Activated naive CD8-positive, alpha-beta T cell treated with anti-CD3 and anti-CD28 coated beads, Interleukin-2, amount 50 U/mL, for 24 hours (primary cell): ENCODE data around the gene ANTXR1.

Experiments used
- ATAC-seq: fragments of 150-1000 bp; cut with Tn5 transposase; one replicate; pipeline ENCODE4 v1.10.0; 2021
- DNase-seq: peaks from one replicate; pipeline ENCODE4 v3.0.0; 2021
- H3K27ac Mint-ChIP-seq: one replicate; pipeline ENCODE4 v1.8.0; 2021; ENCODE audit warnings: mild to moderate bottlenecking, mixed read lengths
- H3K27me3 Mint-ChIP-seq: one replicate; pipeline ENCODE4 v1.8.0; 2021; ENCODE audit warnings: mixed read lengths
- H3K36me3 Mint-ChIP-seq: one replicate; pipeline ENCODE4 v1.8.0; 2021; ENCODE audit warnings: low read depth, mixed read lengths
- H3K4me1 Mint-ChIP-seq: one replicate; pipeline ENCODE4 v1.8.0; 2021; ENCODE audit warnings: mixed read lengths
- H3K4me3 Mint-ChIP-seq: one replicate; pipeline ENCODE4 v1.8.0; 2021; ENCODE audit warnings: mild to moderate bottlenecking, moderate library complexity, mixed read lengths
- H3K9me3 Mint-ChIP-seq: one replicate; pipeline ENCODE4 v1.8.0; 2021; ENCODE audit warnings: mixed read lengths

ANTXR1 gene

DNA sequence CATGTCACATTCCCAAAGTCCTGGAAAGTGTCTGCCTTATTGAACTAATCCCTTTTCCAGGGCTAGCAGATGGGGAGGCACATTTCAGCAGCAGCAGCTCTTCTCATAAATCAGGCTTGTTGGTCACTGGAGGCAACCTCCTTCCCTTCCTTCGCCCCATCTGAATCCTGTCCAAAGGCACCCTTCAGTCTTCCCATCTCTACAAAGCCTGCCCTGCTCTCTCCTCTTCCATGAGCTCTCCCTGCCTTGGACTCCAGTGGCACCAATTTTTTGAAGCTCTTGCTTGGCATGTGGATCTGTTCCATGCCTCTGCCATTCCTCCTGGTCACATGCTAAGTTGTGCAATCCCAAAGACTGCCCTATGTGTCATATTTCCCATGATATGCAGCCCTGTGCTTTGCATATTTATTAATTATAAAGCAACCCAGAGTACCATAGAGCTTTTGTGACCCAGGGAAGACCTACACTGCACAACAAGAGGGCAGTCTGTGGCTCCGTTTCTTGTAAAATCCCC is 70.3 kb downstream of the ANTXR1 start:
- no peak overlapping the region for H3K4me3 Mint-ChIP-seq

GRCh38 chr2:69084492-69084891 is 71.5 kb downstream of the ANTXR1 start:
- ATAC-seq (no peak), DNase-seq (no peak)
- no peak overlapping the region for H3K27ac Mint-ChIP-seq
- H3K4me1 Mint-ChIP-seq = peaks cover 6% of the 10 kb centered on the region
- peaks cover 33% of the 10 kb centered on the region for H3K27me3 Mint-ChIP-seq
- no peaks in the 10 kb centered on the region for H3K36me3 Mint-ChIP-seq
- no peaks in the 10 kb centered on the region for H3K9me3 Mint-ChIP-seq
- H3K4me3 Mint-ChIP-seq = no peak overlapping the region

More for the DNA sequence above, 70.3 kb downstream of the ANTXR1 start:
- peaks cover 30% of the 10 kb centered on the region for H3K27me3 Mint-ChIP-seq
- peaks cover 6% of the 10 kb centered on the region for H3K4me1 Mint-ChIP-seq
- no peaks in the 10 kb centered on the region for H3K36me3 Mint-ChIP-seq
- ATAC-seq = no peak
- no peak for DNase-seq
- H3K27ac Mint-ChIP-seq = no peak overlapping the region
- no peaks in the 10 kb centered on the region for H3K9me3 Mint-ChIP-seq

DNA sequence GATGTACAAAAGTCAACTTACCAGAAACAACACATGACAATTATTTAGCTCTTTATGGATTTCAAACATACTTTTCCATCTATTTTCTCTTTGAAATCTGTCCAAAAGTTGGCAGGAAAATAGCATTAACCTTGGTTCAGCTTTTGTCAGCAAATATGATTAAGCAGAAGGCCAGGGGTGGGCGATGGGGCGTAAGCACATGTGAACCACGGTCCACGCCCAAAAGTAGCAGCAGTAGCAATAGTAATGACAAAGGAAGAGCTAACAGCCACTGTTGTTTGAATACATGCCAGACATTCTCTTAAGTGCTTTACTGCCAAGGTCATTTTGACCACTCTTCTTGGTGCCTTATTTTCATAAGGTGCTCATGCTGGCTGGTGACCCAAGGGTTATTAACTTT is 73.5 kb downstream of the ANTXR1 start:
- DNase-seq (no peak), ATAC-seq (no peak)
- no peaks in the 10 kb centered on the region for H3K36me3 Mint-ChIP-seq
- no peak overlapping the region for H3K4me3 Mint-ChIP-seq
- no peaks in the 10 kb centered on the region for H3K9me3 Mint-ChIP-seq
- peaks cover 6% of the 10 kb centered on the region for H3K4me1 Mint-ChIP-seq
- H3K27me3 Mint-ChIP-seq = peaks cover 28% of the 10 kb centered on the region
- H3K27ac Mint-ChIP-seq = no peak overlapping the region

- no peak for DNase-seq
- peaks cover 28% of the 10 kb centered on the region for H3K27me3 Mint-ChIP-seq
- peaks cover 2% of the 10 kb centered on the region for H3K4me1 Mint-ChIP-seq
Observed at GRCh38 chr2:69087211-69087911, 74.4 kb downstream of the ANTXR1 start.

GRCh38 chr2:69087912-69088240 is 74.9 kb downstream of the ANTXR1 start:
- no peak overlapping the region for H3K27ac Mint-ChIP-seq
- peaks cover 28% of the 10 kb centered on the region for H3K27me3 Mint-ChIP-seq
- H3K4me1 Mint-ChIP-seq = peaks cover 2% of the 10 kb centered on the region
- no peaks in the 10 kb centered on the region for H3K36me3 Mint-ChIP-seq
- ATAC-seq (no peak), DNase-seq (no peak)
- no peak overlapping the region for H3K4me3 Mint-ChIP-seq
- H3K9me3 Mint-ChIP-seq = no peaks in the 10 kb centered on the region

More at GRCh38 chr2:69087211-69087911, 74.4 kb downstream of the ANTXR1 start:
- ATAC-seq = no peak
- Mint-ChIP-seq H3K4me3 (no peak overlapping the region), H3K9me3 (no peaks in the 10 kb centered on the region), H3K27ac (no peak overlapping the region), H3K36me3 (no peaks in the 10 kb centered on the region)

DNA sequence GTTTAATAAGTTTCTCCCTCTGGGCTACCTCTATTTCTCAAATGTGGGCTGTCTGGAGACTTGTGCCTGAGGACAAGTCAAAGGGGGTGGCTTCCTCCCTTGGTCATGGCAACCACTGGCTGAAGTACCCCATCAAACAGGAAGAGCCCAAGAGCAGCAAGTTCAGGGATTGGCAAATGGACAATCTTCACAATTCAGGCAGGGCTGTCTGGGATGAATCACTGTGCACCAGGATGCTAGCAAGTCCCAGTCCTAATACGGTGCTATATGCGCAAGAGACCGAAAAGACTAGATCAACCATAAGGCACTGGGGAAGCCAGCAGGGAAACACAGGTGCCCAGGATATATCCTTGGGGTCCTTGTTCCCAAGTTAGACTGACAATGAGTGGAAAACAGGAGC is 75.5 kb downstream of the ANTXR1 start:
- no peak for DNase-seq
- no peak overlapping the region for H3K27ac Mint-ChIP-seq
- ATAC-seq = no peak
- H3K27me3 Mint-ChIP-seq = peaks cover 27% of the 10 kb centered on the region
- no peak overlapping the region for H3K4me3 Mint-ChIP-seq
- no peaks in the 10 kb centered on the region for H3K36me3 Mint-ChIP-seq
- no peaks in the 10 kb centered on the region for H3K9me3 Mint-ChIP-seq
- no peaks in the 10 kb centered on the region for H3K4me1 Mint-ChIP-seq

- Mint-ChIP-seq H3K27ac (no peak overlapping the region), H3K4me3 (no peak overlapping the region), H3K36me3 (no peaks in the 10 kb centered on the region), H3K4me1 (no peaks in the 10 kb centered on the region), H3K9me3 (no peaks in the 10 kb centered on the region), H3K27me3 (peaks cover 25% of the 10 kb centered on the region)
- ATAC-seq = no peak
- no peak for DNase-seq
Observed at GRCh38 chr2:69089266-69089665, 76.3 kb downstream of the ANTXR1 start.

- ATAC-seq = no peak
- Mint-ChIP-seq H3K27me3 (peaks cover 25% of the 10 kb centered on the region), H3K4me3 (no peak overlapping the region), H3K36me3 (no peaks in the 10 kb centered on the region), H3K9me3 (no peaks in the 10 kb centered on the region), H3K4me1 (no peaks in the 10 kb centered on the region), H3K27ac (no peak overlapping the region)
- DNase-seq = no peak
Observed at GRCh38 chr2:69089998-69090397, 77.0 kb downstream of the ANTXR1 start.

DNA sequence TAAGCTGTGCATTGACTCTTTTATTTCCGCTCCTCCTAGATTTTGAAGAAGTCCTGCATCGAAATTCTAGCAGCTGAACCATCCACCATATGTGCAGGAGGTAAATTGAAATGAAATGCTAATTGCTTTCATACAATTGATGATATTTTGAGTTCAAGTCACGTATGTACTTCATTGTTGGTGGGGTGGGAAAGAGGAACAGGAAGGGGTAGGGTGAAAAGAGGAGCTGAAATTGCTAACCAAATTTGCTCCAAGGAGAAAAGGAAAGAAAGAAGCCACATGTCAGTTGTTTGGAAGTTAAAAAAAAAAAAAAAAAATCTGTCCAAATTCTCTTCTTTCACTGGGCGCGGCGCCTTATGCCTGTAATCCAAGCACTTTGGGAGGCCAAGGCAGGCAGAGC is 77.8 kb downstream of the ANTXR1 start:
- no peaks in the 10 kb centered on the region for H3K9me3 Mint-ChIP-seq
- peaks cover 25% of the 10 kb centered on the region for H3K27me3 Mint-ChIP-seq
- ATAC-seq (no peak), DNase-seq (no peak)
- no peaks in the 10 kb centered on the region for H3K36me3 Mint-ChIP-seq
- H3K4me1 Mint-ChIP-seq = no peaks in the 10 kb centered on the region
- H3K4me3 Mint-ChIP-seq = no peak overlapping the region
- no peak overlapping the region for H3K27ac Mint-ChIP-seq

GRCh38 chr2:69092857-69093256 is 79.9 kb downstream of the ANTXR1 start:
- Mint-ChIP-seq H3K27me3 (peaks cover 14% of the 10 kb centered on the region), H3K4me3 (no peak overlapping the region), H3K4me1 (no peaks in the 10 kb centered on the region), H3K36me3 (no peaks in the 10 kb centered on the region), H3K27ac (no peak overlapping the region), H3K9me3 (no peaks in the 10 kb centered on the region)
- DNase-seq (no peak), ATAC-seq (no peak)

- H3K9me3 Mint-ChIP-seq = no peaks in the 10 kb centered on the region
- no peaks in the 10 kb centered on the region for H3K36me3 Mint-ChIP-seq
- H3K27me3 Mint-ChIP-seq = peaks cover 6% of the 10 kb centered on the region
- no peaks in the 10 kb centered on the region for H3K4me1 Mint-ChIP-seq
- ATAC-seq (no peak), DNase-seq (no peak)
- no peak overlapping the region for H3K27ac Mint-ChIP-seq
- no peak overlapping the region for H3K4me3 Mint-ChIP-seq
Observed at GRCh38 chr2:69095305-69095704, 82.3 kb downstream of the ANTXR1 start.

GRCh38 chr2:69096326-69097095 is 83.5 kb downstream of the ANTXR1 start:
- Mint-ChIP-seq H3K36me3 (no peaks in the 10 kb centered on the region), H3K4me3 (no peak overlapping the region), H3K27me3 (peaks cover 5% of the 10 kb centered on the region), H3K27ac (no peak overlapping the region), H3K4me1 (no peaks in the 10 kb centered on the region), H3K9me3 (no peaks in the 10 kb centered on the region)
- DNase-seq = no peak
- no peak for ATAC-seq

DNA sequence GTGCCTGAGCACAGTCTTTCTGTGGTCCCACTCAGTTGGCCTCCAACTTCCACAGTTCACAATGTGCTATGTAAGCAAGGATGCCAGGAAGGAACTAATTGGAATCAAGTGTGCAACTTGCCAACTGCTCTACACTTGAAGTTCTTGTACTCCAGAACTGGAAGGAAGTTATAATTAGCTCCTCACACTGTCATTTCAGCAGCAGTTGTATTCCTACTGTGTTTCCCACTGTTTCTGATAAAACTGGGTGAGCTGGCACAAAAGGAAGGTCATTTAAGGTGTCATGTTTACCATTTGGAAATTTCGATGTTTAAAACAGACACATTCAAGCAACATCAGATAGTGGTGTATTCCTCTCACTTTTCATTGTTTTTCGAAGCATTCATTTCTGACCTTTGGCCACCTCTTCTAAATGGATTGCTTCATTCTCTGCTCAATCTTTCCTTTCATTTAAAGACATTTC is 84.2 kb downstream of the ANTXR1 start:
- H3K36me3 Mint-ChIP-seq = no peaks in the 10 kb centered on the region
- no peak overlapping the region for H3K27ac Mint-ChIP-seq
- no peaks in the 10 kb centered on the region for H3K9me3 Mint-ChIP-seq
- peaks cover 5% of the 10 kb centered on the region for H3K27me3 Mint-ChIP-seq
- DNase-seq (no peak), ATAC-seq (no peak)
- H3K4me3 Mint-ChIP-seq = no peak overlapping the region
- H3K4me1 Mint-ChIP-seq = no peaks in the 10 kb centered on the region

- no peak overlapping the region for H3K27ac Mint-ChIP-seq
- no peak overlapping the region for H3K4me3 Mint-ChIP-seq
- no peaks in the 10 kb centered on the region for H3K9me3 Mint-ChIP-seq
- ATAC-seq (no peak), DNase-seq (no peak)
- H3K4me1 Mint-ChIP-seq = no peaks in the 10 kb centered on the region
- no peaks in the 10 kb centered on the region for H3K36me3 Mint-ChIP-seq
- peaks cover 5% of the 10 kb centered on the region for H3K27me3 Mint-ChIP-seq
Observed at GRCh38 chr2:69097891-69098655, 85.1 kb downstream of the ANTXR1 start.

DNA sequence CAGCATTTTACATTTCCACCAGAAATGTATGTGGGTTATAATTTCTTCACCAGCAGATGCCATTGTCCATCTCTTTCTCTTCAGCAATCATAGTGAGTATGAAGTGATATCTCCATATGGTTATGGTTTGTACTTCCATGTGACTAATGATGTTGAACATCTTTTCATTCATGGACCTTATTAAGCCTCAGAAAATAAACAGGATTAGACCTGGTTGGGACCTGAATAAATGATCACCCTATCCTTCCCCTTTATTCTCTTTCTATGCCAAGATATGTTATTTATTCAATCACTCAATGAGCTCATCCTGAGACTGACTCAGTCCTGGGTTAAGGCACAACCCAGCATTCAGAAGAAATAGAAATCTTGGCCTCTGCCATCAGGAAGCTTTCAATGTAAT is 86.6 kb downstream of the ANTXR1 start:
- Mint-ChIP-seq H3K4me3 (no peak overlapping the region), H3K27me3 (peaks cover 2% of the 10 kb centered on the region), H3K27ac (no peak overlapping the region), H3K4me1 (no peaks in the 10 kb centered on the region), H3K9me3 (no peaks in the 10 kb centered on the region), H3K36me3 (no peaks in the 10 kb centered on the region)
- ATAC-seq = no peak
- DNase-seq = no peak
